ENCODE measurements around the gene NDRG4.

GRCh38 chr16:58502217-58502921 lies 2.4 kb downstream of the NDRG4 start:
- TF ChIP-seq, protein P1, sequence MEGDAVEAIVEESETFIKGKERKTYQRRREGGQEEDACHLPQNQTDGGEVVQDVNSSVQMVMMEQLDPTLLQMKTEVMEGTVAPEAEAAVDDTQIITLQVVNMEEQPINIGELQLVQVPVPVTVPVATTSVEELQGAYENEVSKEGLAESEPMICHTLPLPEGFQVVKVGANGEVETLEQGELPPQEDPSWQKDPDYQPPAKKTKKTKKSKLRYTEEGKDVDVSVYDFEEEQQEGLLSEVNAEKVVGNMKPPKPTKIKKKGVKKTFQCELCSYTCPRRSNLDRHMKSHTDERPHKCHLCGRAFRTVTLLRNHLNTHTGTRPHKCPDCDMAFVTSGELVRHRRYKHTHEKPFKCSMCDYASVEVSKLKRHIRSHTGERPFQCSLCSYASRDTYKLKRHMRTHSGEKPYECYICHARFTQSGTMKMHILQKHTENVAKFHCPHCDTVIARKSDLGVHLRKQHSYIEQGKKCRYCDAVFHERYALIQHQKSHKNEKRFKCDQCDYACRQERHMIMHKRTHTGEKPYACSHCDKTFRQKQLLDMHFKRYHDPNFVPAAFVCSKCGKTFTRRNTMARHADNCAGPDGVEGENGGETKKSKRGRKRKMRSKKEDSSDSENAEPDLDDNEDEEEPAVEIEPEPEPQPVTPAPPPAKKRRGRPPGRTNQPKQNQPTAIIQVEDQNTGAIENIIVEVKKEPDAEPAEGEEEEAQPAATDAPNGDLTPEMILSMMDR (conservative IDR thresholded peaks at IDR 0.05 in 1 of 2, IDR thresholded peaks at IDR 0.05 in 1 of 2; ENCODE audit: low read depth in 1 of 2, low read length in 2 of 2) = no peak
- TF ChIP-seq EZH2 (IDR thresholded peaks at IDR 0.05; ENCODE audit: low read length, missing control alignments) = no peak
